HG03159 (cell line): ENCODE results near the gene COL10A1.
"Not testable (repeated sequence)": the region's sequence is repeated elsewhere in the genome, so short reads cannot be mapped to it uniquely, and the experiment has no call there.

Experiments
- ATAC-seq: cut with Tn5 transposase; IDR thresholded peaks from one replicate; pipeline ENCODE4 v1.9.1; 2021; ENCODE audit warnings: mild to moderate bottlenecking, moderate library complexity; ENCODE audit not compliant: unreplicated experiment

COL10A1 gene

GRCh38 chr6:116127771-116128493, 2.0 kb upstream of the COL10A1 start:
- ATAC-seq = no peak

- ATAC-seq = no peak
Observed at GRCh38 chr6:116120430-116120829, 5.5 kb downstream of the COL10A1 start.

DNA sequence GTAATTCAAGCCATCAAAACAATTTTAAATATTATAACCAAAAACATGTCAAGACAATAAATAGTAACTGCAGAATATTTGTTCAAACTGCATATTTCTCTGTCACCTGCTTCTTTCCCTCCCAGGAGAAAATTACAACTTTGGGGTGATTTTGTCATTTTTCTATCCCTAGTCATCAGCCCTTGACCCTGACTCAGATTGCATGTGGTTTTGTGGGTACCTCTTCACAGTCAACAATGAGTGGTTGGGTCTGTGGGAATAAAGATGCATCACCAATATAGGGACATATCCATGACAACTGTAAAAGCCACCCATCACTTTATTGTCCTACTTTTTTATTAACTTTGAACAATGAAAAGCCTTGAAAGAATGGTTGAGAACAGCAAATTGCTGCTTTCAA, 7.3 kb downstream of the COL10A1 start:
- ATAC-seq = no peak

DNA sequence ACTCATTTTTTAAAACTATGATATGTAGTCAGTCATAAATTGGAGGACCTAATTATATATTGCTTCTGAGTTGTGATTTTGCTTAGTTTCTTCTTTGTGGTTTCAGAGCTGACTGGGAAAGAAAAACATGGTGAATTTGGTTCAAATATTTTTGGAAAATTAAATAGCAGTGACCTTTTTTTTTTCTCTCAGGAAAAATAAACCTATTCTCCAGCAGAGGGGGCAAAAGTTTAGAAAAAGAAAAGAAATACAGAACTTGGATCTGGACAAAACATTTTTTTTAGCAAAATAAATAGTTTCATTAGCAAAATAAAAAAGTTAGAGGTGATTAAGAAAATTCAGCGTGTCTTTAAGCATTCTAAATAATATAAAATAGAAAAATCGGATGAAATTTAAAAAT, 10.2 kb downstream of the COL10A1 start:
- ATAC-seq = no peak

GRCh38 chr6:116113386-116113785, 12.5 kb downstream of the COL10A1 start:
- no peak for ATAC-seq

DNA sequence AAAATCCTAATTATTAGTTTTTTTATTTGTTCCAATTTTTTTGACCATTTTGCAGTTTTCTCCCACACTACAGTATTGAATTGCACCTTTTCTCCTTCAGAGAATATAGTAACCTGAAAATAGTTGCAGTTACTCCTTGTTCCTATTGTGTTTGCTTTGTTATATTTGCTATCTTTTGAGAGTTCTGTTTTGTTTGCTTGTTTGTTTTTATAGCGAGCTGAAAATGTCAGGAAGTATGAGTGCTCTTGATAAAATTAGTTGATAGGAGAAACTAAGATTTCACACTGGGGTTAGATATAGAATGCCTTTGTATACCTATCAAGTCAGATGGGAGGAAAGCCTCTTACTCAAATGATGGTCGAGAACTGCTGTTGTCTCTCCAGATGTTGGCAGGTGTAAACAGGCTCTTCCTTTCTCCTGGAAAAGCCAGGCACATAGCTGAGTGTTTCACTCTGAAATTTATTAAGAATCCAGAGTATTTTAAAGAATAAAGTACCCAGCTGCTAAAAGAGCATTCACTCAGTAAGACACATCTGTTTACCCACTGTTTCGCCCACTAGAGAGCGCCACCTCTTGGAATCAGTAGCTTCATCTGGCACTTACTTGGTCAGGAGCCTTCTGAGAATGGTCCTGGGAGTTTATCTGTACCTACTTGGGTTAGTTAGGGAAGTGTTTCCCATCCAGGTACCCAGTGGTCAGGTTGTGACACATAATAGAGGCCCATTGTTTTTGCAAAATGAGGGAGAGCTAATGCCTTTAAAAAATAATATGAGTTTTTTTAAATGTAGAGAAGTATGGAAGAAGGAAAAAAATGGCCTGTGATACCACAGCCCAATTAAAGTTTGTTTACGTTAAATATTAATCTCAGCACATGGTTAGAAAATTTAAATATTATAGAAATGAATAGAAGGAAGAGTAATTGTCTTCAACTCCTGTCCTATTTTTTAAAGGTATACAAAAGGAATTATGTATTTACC, 14.1 kb downstream of the COL10A1 start:
- ATAC-seq = peak; percentile 76

- ATAC-seq = no peak
Observed at GRCh38 chr6:116108836-116109235, 17.1 kb downstream of the COL10A1 start.

GRCh38 chr6:116106146-116106545, 19.8 kb downstream of the COL10A1 start:
- ATAC-seq = no peak

DNA sequence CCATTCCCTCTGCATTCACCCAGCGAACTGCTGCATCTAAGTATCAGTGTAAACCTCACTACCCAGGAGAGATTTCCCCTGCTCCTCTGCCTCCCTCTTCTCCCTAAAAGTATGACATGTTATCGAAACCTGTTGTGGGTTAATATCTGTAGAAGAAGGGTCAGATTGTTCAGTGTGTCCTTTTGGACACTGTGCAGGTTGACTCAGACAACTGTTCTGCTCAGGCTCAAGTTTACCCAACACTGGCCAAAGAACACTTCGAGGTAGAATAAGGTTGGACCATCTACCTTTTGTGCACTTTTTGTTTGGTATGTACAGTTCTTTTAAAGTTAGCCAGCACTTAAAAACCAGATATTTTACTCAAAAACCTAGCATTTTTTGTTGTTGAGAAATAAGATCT, 20.7 kb downstream of the COL10A1 start:
- ATAC-seq = no peak

GRCh38 chr6:116104636-116105035, 21.3 kb downstream of the COL10A1 start:
- ATAC-seq = no peak

DNA sequence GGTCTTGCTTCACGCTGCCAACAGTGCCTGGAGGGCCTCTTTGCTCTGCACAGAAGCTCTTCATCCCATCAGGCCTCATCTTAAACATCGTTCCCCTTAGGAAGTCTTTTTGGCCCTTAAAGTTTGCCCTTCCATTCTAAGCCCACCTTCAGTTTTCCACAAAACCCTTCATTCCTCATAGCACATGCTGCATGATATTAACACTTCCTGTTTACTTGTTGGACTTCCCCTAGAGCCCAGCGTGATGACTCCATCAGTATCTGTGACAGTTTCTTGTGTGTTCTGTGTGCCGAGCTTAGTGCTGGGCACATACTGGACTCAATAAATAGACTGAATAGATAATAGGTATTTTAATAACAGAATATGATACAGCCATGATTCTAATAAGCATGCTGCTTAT, 23.1 kb downstream of the COL10A1 start:
- ATAC-seq = no peak

DNA sequence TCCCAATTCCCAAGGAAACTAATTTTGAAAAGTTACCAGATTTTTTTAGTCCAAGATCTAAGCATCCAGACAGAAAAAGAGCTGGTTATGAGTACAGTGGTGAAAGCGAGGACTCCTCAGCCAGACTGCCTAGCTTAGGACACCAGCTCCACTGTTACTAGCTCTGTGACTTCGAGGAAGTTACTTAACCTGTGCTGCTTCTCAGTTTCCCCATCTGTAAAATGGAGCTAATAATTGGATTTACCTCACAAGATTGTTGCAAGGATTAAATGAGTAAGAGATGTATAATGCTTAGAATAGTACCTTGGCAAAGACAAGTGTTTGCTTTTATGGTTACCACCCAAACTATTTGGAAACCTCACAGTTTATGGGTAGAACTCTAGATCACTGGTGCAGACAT, 24.1 kb downstream of the COL10A1 start:
- no peak for ATAC-seq

DNA sequence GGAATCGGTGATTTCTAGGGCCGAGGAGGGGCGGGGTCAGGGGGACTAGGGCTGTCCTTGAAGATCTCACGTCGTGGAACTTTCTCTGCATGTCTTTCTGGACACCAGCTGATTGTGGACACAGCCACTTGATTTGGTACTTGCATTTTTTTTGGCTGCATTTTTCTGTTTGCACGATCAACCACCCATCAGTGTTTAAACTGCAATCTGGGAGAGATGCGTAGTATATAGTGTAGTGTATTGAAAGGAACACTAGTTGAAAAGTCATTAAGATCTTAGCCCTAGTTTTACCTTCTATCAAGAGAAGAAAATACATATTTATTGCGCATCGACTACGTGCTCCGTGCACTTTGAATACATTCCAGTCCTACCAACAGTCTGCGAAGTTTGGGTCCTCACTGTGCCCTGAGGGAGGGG, 24.6 kb downstream of the COL10A1 start:
- ATAC-seq = no peak

DNA sequence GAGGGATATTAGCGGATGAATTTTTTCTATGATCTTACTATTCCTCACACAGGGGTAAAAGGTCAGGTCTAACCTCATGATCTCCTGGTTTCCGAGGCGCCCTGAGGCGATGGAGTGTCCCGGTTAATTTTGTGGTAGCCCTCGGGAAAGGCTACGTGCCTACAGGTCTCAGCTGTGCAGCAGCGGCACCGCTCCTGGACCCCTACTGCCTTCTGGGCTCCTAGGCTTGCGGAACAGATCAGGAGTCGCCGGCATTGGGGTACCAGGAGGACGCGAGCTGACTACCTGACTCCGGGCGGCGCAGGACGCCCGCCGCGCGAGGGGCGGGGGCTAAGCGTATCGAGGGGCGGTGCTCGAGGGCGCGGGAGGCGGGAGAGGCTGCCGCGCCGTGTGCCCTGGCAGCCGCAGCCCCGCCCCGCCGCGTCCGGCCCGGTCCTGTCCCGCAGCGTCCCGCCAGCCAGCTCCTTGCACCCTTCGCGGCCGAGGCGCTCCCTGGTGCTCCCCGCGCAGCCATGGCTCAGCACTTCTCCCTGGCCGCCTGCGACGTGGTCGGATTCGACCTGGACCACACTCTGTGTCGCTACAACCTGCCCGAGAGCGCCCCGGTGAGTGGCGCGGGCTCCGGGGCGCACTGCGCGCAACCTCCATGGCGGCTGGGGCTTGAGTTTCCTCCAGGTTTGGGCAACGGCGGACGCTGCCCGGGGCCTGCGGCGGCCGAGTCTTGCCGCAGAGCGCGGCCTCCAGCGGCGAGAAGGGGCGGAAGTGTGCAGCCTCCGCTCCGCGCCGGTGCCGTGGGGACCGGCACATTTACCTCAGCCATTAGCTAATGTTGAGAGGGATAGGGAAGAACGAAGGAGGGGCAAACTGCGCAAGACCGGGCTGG, 25.3 kb downstream of the COL10A1 start, which contains the start of gene NT5DC1:
TSS of gene NT5DC1 (plus strand) at position 435 of the 883 bp plus-strand sequence. CDS start at position 513, 78 bp downstream.
- ATAC-seq = peak; percentile 88

GRCh38 chr6:116099036-116099435, 26.9 kb downstream of the COL10A1 start:
- ATAC-seq = no peak

DNA sequence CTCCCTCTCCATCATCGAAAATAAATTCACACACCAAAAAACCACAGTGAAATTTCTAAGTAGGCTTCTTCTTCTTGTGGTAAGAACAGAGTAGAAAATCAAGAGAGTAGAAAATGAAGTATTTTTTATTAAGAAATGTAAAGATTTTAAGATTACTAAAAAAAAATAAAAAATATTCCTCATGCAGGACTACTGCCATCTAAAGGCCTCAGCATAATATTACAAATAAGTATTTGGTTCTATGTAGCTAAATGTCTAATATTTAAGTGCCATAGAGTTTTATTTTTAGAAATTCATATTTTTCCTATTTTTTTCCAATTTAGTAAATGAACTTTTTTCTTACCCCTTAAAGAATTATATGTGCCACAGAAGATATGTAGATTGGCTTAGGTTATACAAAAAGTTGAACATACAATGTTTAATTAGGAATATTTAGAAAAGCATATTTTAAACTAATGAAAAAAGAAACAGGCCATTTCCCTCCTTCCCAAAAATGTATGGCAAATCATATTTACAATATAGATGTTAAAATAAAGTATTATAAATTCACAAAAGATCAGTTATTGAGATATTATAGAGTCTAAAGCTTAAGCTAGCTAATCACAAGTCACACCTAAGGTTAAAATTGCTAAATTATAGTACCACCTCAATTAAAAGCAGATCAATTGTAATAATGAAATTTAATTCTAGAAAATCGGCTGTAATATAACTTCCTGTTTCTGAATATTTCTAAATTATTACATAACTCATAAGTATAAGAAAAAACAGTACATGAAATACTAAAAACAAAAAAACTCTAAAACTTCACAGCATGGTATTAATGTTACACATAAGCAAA, 28.7 kb downstream of the COL10A1 start:
- ATAC-seq = no peak

DNA sequence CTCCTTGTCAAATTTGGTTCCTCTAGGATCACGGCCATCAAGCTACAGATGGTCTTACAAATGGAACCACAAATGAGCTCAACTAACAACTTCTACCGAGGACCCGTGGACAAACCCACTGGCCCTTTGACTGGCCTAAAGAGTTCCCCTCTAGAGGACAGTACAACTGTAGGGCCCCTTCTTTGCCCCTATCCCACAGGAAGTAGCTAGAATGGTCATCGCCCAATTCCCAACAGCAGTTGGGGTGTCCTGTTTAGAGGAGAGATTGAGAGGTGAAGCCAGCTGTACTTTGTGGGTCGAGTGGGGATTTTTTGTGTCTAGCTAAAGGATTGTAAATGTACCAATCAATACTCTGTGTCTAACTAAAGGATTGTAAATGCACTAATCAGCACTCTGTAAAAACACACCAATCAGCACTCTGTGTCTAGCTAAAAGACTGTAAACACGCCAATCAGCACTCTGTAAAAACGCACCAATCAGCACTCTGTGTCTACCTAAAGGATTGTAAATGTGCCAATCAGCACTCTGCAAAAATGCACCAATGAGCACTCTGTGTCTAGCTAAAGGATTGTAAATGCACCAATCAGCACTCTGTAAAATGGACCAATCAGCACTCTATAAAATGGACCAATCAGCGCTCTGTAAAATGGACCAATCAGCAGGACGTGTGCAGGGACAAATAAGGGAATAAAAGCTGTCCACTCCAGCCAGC, 29.7 kb downstream of the COL10A1 start:
- ATAC-seq = not testable (repeated sequence)

- ATAC-seq = no peak
Observed at GRCh38 chr6:116094041-116094440, 31.9 kb downstream of the COL10A1 start.

GRCh38 chr6:116090251-116090650, 35.7 kb downstream of the COL10A1 start:
- peak; percentile 67 for ATAC-seq
